AG09319 (cell line): Measurements from ENCODE around the gene GALK1.

Experiments
- DNase-seq: peaks from one replicate; pipeline ENCODE4 v3.0.0-alpha.2; 2010; ENCODE audit warnings: low read depth; ENCODE audit errors: extremely low read depth
- TF ChIP-seq, protein P1 (sequence below): IDR thresholded peaks from 2 replicates; pipeline ENCODE4 v1.5.1; 2011; ENCODE audit warnings: low read depth, mild to moderate bottlenecking, inconsistent platforms, low read length, moderate library complexity

GALK1 gene

DNA sequence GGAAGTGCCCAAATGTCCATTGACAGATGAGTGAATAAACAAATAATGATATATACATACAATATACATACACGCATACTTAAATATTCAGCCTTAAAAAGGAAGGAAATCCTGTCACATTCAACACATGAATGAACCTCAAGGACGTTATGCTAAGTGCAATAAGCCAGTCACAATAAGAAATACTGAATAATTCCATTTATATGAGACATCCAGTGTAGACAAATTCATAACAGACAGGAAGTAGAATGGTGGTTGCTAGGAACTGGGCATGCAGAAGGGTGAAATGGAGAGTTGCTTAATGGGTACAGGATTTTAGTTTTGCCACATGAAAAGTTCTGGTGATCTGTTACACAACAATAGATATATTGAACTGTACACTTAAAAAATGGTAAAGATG lies 52.5 kb downstream of the GALK1 start:
- TF ChIP-seq, protein P1, sequence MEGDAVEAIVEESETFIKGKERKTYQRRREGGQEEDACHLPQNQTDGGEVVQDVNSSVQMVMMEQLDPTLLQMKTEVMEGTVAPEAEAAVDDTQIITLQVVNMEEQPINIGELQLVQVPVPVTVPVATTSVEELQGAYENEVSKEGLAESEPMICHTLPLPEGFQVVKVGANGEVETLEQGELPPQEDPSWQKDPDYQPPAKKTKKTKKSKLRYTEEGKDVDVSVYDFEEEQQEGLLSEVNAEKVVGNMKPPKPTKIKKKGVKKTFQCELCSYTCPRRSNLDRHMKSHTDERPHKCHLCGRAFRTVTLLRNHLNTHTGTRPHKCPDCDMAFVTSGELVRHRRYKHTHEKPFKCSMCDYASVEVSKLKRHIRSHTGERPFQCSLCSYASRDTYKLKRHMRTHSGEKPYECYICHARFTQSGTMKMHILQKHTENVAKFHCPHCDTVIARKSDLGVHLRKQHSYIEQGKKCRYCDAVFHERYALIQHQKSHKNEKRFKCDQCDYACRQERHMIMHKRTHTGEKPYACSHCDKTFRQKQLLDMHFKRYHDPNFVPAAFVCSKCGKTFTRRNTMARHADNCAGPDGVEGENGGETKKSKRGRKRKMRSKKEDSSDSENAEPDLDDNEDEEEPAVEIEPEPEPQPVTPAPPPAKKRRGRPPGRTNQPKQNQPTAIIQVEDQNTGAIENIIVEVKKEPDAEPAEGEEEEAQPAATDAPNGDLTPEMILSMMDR = no peak
- no peak for DNase-seq
